Ovary (tissue), 9 donors: ENCODE data around the gene SLC6A1. TPM values are rescaled to one million over a fixed set of nuclear protein-coding genes. Genes with fewer than 3 reads are reported as not detected.

Experiments used
- DNase-seq, 5 donors: peaks; one replicate each; pipeline ENCODE4 v3.0.0-alpha.2; 2019 to 2020
- H3K27ac ChIP-seq, 2 donors: fragments of 200-600 bp; one replicate each; pipeline versions ENCODE4 v1.5.1 to v1.8.0; 2019 to 2022
- H3K27me3 ChIP-seq: fragments of 200-600 bp; one replicate; pipeline ENCODE4 v1.8.0; 2022
- H3K36me3 ChIP-seq: fragments of 200-600 bp; sonication (generic); one replicate; pipeline ENCODE4 v1.5.1; 2019
- H3K4me1 ChIP-seq: one replicate; pipeline ENCODE4 v1.8.1; 2013; ENCODE audit warnings: mild to moderate bottlenecking, moderate library complexity; ENCODE audit not compliant: insufficient read depth
- H3K4me3 ChIP-seq: fragments of 200-600 bp; sonication (generic); one replicate; pipeline ENCODE4 v1.5.1; 2017
- H3K9me3 ChIP-seq, 2 donors: fragments of 200-600 bp in 1 of 2; sonication (generic) in 1 of 2; one replicate each; pipeline versions ENCODE4 v1.5.1 to v1.8.1; 2013 to 2019; ENCODE audit warnings: mild to moderate bottlenecking in 1 of 2, moderate library complexity in 1 of 2
- EP300 ChIP-seq: sonication (generic); formaldehyde crosslinking; IDR thresholded peaks from one replicate; pipeline ENCODE4 v1.6.1; 2017; ENCODE audit warnings: antibody characterized with exemption
- POLR2A ChIP-seq: fragments of 450-650 bp; IDR thresholded peaks from one replicate; pipeline ENCODE4 v1.6.1; 2017; ENCODE audit warnings: antibody characterized with exemption, mild to moderate bottlenecking, moderate library complexity
- WGBS, 3 donors: extraction: QIAGEN DNeasy Blood & Tissue Kit in 1 of 3; methylation state at CpG; one replicate each; pipeline versions ENCODE4 v1.1.5 to v1.1.7; 2013 to 2017; 5-methylcytosine and 5-hydroxymethylcytosine counted together
- intact Hi-C, 4 donors: fragments of 100-400 bp; cut with DNase I; formaldehyde crosslinking; loops; one replicate each; pipeline versions ENCODE4 v1.11.0 to v1.15.1; 2022 to 2023
- polyA plus RNA-seq, 2 donors: library from polyadenylated mRNA; stranded (reverse); fragments of 200-250 nt in 1 of 2; fragments of 350-450 nt in 1 of 2; fragmentation: Illumina TruSeq in 1 of 2; extraction: RNeasy Lipid Tissue Mini Kit (QIAGEN cat#74804) in 1 of 2; gene quantifications; one replicate each; pipeline ENCODE4 v1.2.3, GENCODE V29; 2013 to 2014
- total RNA-seq, 7 donors: library from RNA; depleted of rRNA in 2 of 7; stranded (reverse); fragments of >200 nt in 2 of 7; fragmentation: NEBNext Ultra II Directional in 3 of 7; extraction: Animal tissue kit (Norgen Biotek cat#: 25700) in 3 of 7; gene quantifications; one replicate each; pipeline versions ENCODE4 v1.1.0 to v1.2.4, GENCODE V29; 2016 to 2023
- TF ChIP-seq, protein P1 (sequence below), 3 donors: fragments of 450-650 bp in 2 of 3; fragments of 200-600 bp in 1 of 3; IDR thresholded peaks; one replicate each; pipeline versions ENCODE4 v1.5.1 to v1.8.0; 2016 to 2022; ENCODE audit warnings: antibody characterized with exemption in 3 of 3, mild to moderate bottlenecking in 1 of 3
- donor health status: DM: no; HTN: no; CAD: no; lungs with moderate emphysema.
- donor health status: DM: no; HTN: no; CAD: no.
- donor health status: Bipolar disorder and iron deficiency.
- donor health status: DM: yes; HTN: yes; CAD: no.
- donor health status: DM: no; HTN: no; CAD: no.
- donor health status: DM: yes; HTN: yes; CAD: no.

SLC6A1 gene
- total and polyA plus RNA-seq, 9 donors, result 0.23 to 3.3 (median 1.2) TPM

DNA sequence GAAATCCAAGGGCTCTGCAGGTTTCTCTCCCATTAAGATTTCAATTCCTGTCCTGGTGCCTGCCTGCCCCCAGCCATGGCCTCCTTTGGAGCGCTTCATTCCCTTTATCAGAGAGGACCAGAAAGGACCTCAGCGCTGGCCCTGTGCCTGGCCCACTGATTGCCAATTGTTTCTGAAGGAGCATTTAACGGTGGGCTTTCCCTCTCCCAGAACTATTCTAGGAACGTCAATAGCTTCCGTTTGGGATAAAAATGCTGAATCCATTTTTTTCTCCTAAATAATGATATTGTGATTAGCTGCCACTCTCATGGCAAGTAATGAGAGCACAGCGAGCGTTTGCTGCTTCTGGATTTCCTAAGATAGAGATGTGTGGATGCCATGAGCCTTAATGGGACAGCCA is 12.2 kb upstream of the SLC6A1 start:
- H3K36me3 ChIP-seq, result no peaks in the 10 kb centered on the region
- H3K27me3 ChIP-seq, result no peaks in the 10 kb centered on the region
- DNase-seq, result no peak
- no peak overlapping the region for H3K27ac ChIP-seq
- H3K4me1 ChIP-seq, result peaks cover 2% of the 10 kb centered on the region
- no peak overlapping the region for H3K4me3 ChIP-seq
- WGBS, 3 donors, result 49 to 66% (median 63%) methylated on average over 7 of the region's 7 CpGs
- TF ChIP-seq POLR2A (no peak), EP300 (no peak)
- TF ChIP-seq, protein P1, sequence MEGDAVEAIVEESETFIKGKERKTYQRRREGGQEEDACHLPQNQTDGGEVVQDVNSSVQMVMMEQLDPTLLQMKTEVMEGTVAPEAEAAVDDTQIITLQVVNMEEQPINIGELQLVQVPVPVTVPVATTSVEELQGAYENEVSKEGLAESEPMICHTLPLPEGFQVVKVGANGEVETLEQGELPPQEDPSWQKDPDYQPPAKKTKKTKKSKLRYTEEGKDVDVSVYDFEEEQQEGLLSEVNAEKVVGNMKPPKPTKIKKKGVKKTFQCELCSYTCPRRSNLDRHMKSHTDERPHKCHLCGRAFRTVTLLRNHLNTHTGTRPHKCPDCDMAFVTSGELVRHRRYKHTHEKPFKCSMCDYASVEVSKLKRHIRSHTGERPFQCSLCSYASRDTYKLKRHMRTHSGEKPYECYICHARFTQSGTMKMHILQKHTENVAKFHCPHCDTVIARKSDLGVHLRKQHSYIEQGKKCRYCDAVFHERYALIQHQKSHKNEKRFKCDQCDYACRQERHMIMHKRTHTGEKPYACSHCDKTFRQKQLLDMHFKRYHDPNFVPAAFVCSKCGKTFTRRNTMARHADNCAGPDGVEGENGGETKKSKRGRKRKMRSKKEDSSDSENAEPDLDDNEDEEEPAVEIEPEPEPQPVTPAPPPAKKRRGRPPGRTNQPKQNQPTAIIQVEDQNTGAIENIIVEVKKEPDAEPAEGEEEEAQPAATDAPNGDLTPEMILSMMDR (IDR thresholded peaks at IDR 0.05), result no peak
- H3K9me3 ChIP-seq, result no peaks in the 10 kb centered on the region
- intact Hi-C loops, result no loop called here

- no peak for DNase-seq
- Histone ChIP-seq H3K27me3 (no peaks in the 10 kb centered on the region), H3K4me1 (peaks cover 2% of the 10 kb centered on the region), H3K27ac (no peak overlapping the region), H3K9me3 (no peaks in the 10 kb centered on the region), H3K4me3 (no peak overlapping the region), H3K36me3 (no peaks in the 10 kb centered on the region)
- TF ChIP-seq EP300 (no peak), POLR2A (no peak)
- TF ChIP-seq, protein P1 (IDR thresholded peaks at IDR 0.05), result no peak
- WGBS, 3 donors, result 61 to 93% (median 69%) methylated on average over 3 of the region's 3 CpGs
- intact Hi-C loops, result no loop called here
Measured at GRCh38 chr3:10981031-10981430, 11.5 kb upstream of the SLC6A1 start.

- peaks cover 2% of the 10 kb centered on the region for H3K4me1 ChIP-seq
- H3K9me3 ChIP-seq, result no peaks in the 10 kb centered on the region
- WGBS, 3 donors, result 46 to 56% (median 46%) methylated on average over 5 of the region's 5 CpGs
- no peaks in the 10 kb centered on the region for H3K36me3 ChIP-seq
- H3K27me3 ChIP-seq, result no peaks in the 10 kb centered on the region
- intact Hi-C loops, result no loop called here
- H3K4me3 ChIP-seq, result no peak overlapping the region
- no peak overlapping the region for H3K27ac ChIP-seq
- DNase-seq, result no peak
- TF ChIP-seq POLR2A, result no peak
- no peak for TF ChIP-seq EP300
- TF ChIP-seq, protein P1 (IDR thresholded peaks at IDR 0.05), result no peak
Measured at GRCh38 chr3:10981961-10982360, 10.6 kb upstream of the SLC6A1 start.

DNA sequence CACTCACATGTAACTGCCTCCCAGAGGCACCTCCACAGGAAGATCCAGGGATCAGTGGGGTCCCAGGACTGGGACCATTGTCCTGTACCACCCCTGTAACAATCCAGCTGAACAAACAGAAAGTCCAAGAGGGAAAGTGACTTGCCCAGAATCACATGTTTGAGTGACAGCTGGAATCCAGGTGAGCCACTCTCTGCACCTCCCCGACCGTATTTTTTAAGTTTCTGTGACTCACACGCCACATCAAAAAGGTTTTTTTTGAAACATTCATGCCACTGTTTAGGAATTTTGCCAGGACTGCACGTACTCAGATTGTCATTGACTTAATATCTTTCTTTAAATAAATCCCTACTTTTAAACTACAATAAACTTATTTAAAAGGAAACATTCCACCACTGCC is 9.8 kb upstream of the SLC6A1 start:
- H3K27me3 ChIP-seq, result no peaks in the 10 kb centered on the region
- intact Hi-C loops, result no loop called here
- TF ChIP-seq POLR2A, result no peak
- no peak for TF ChIP-seq EP300
- TF ChIP-seq, protein P1 (IDR thresholded peaks at IDR 0.05), result no peak
- no peak overlapping the region for H3K27ac ChIP-seq
- peaks cover 2% of the 10 kb centered on the region for H3K4me1 ChIP-seq
- H3K36me3 ChIP-seq, result no peaks in the 10 kb centered on the region
- H3K9me3 ChIP-seq, result no peaks in the 10 kb centered on the region
- no peak for DNase-seq
- WGBS, 3 donors, result 1 to 8% (median 1%) methylated on average over 4 of the region's 4 CpGs
- H3K4me3 ChIP-seq, result no peak overlapping the region
